GM19351 (cell line): ENCODE results near the gene SBF1.
"Not testable (repeated sequence)": the region's sequence is repeated elsewhere in the genome, so short reads cannot be mapped to it uniquely, and the experiment has no call there.

Experiments
- ATAC-seq: cut with Tn5 transposase; IDR thresholded peaks from one replicate; pipeline ENCODE4 v1.9.1; 2021; ENCODE audit warnings: mild to moderate bottlenecking, moderate library complexity; ENCODE audit not compliant: unreplicated experiment

SBF1 gene

DNA sequence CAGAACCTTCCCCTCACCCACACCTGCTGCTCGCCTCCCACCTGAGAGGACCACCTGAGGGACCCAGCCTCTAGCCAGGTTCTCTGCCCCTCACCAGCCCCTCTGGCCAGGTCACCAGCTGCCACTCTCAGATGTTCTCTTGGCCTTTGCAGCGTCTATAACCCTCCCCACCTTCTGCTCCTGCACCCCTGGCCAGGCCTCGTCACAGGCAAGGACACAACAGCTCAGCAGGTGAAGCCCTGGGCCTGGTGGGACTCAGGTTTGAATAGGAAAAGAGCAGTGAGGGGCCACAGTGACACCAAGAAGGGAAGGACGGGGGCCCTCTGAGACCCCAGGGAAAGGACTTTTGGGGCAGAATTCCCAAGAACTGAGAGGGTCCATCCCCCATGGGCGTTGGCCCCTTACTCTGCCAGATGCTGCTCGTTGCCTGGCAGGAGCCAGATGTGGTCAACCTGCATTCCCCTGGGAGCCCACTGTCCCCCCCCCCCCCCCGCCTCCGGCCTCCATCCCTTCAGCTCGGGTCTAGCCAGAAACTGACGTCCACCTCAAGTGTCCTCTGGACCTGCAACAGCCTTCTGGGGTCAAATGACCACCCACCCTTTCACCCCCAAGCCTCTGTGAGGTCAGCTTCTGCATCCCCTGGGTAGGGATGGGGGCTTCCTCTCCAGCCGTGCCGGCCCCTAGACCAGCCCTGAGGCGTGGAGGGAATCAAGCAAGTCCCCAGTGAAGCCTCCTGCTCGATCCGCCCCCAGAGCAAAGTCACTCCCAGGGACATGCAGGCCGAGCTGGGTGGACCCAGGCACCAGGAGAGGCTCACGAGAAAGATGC, 28.7 kb downstream of the SBF1 start:
- ATAC-seq, result no peak

DNA sequence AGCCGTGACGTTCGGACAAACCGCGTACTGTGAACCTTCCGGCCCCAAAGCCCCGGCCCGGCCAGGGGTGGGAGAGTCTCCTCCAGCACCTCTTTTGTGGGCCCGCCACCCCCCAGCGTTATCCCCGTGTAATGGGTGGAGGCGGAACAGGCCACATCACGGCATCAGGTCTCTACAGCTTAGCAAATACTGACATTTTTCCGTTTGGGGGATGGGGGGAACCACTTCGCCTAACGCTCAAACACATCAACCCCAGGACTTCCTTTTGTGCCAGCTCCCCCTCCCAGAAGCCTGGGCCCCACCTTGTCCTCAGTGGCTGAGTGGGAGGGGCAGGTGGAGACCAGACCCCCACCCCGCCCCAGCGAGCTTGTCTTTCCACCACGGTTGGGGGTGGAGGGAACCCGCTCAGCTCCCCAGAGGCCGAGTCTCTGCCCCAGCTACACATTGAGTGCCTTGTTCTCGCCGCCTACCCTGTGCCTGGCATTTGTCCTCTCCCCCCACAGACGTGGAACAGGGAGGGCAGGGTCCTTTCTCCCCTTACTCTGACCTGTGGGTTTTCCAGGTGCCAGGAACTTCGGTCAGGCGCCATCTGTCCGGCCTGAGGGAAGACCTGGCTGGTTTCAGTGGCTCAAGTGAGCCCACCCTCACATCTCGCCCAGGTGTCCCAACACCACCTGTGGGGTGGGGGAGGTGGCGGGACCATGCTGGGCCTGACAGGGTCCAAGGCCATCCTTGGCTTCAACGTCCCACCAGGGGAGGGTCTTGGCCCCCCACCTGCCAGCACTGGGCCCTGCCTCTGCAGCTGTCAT, 29.6 kb downstream of the SBF1 start:
- no peak for ATAC-seq

DNA sequence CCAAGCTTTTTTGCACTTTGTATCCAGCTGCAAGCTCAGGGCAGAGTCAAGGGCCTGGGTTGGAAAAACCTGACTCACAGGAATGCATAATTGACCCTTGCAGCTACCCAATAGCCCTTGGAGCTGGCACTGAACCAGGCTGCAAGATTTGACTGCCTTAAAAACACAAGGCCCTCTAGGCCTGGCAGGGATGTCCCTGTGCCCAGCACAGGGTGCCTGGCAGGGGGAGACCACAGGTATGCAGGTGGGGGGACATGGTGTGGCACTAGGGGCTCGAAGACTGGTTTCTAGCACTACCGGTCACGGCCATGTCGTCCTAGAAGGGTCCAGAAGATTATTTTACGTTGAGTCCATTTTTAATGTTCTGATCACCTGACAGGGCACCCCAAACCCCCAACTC, 30.2 kb downstream of the SBF1 start:
- ATAC-seq, result no peak

DNA sequence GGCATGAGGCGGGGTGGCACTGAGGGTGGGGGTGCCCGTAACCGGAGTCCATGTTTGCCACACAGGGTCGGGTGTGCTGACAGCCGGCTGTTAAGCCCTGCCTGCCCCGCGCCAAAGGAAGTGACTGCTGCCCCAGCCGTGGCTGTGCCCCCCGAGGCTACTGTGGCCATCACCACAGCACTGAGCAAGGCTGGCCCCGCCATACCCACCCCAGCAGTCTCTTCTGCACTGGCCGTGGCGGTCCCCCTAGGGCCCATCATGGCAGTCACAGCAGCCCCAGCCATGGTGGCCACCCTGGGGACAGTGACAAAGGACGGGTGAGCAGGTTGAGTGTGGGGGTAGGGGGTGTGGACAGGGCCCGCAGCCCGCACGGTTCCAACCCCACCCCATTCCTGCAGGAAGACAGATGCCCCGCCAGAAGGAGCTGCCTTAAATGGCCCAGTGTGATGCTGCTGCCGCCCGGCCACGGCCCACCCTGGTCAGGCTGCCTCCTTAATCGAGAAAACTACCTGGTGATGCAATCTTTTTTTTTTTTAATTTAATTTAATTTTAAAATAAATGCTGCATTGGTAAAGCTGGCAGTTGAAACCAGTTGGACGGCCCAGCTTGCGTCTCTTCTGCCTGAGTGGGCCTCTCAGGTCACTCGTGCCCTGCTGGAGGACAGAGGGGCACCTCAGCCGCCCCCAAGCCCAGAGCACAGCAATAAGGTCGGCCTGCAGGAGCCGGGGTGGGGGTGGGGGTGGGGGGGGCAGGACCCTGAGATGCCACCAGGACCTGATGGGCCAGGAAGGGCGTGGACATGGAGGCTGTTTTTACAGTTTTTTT, 30.8 kb downstream of the SBF1 start:
- ATAC-seq, result no peak

DNA sequence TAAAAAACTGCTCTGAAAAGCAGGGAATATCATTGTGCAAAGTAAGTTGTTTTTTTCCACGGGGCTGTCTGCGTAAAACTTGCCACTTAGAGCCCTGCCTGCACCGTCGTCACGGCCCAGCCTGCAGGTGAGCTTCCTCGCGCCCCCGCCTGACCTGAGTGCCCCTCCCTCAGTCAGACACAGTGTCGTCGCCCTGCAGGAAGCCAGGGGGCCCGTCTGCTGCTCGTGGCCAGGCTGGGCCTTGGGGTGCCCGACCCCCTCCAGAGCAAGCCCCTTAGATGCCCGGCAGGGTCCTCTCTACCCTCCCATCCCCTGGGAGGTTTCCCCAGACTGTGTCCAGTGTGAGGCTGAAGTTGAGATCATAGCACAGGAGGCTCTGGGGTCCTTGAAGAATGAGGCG, 31.6 kb downstream of the SBF1 start:
- no peak for ATAC-seq

DNA sequence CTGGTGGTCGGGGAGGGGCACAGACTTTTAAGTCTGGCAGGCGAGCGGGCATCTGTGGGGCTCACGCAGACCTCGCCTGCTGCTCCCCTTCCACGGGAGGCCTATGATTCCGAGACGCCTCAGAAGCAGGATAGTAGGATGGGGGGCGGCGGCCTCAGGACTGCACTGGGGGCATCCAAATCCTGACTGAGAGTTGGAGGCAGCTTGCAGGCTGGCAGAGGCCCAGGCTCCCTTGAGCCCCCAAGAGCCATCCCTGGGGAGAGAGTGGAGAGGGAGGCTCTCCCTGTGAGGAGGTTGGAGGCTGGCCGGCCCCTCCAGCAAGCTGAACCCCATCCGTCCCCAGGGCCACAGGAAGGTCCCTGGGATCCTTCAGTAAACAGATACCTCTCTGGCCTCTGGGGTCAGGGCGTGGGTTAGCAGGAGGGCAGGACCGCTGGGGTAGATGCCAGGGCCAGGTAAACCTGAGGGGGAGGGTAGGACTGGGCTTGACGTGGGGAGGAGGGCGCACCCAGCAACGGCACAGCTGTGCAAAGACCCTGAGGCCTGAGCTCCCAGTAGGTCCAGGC, 33.3 kb downstream of the SBF1 start:
- no peak for ATAC-seq

DNA sequence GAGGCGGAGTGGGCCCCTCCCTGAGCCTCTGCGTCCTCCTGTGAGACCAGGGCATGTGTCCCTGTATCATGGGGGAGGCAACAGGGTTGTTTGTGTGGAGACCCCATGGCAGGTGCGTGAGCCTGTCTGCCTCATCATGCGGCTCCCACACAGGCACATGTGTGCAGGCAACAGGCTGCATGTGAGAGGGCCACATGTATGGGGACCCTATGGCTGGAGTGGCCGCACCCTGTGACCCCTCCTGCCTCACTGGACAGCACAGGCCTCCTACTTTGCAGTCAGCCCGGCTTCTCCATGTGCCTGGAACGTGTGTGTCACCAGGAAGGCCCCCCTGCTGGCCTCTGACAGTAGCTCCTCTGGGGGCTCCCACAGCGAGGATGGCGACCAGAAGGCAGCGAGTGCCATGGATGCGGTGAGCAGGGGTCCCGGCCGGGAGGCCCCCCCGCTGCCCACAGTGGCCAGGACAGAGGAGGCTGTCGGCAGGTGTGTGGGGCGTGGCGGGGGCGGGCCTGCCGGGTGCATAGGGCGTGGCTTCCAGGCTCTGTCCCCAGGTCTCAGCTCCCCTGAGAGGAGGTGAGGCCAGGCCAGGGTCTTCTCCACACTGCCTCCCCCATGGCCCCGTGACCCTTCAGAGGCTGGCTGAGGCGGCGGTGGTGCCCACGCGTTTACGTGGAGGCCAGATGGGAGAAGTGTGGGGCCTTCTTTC, 34.1 kb downstream of the SBF1 start:
- ATAC-seq, result no peak

DNA sequence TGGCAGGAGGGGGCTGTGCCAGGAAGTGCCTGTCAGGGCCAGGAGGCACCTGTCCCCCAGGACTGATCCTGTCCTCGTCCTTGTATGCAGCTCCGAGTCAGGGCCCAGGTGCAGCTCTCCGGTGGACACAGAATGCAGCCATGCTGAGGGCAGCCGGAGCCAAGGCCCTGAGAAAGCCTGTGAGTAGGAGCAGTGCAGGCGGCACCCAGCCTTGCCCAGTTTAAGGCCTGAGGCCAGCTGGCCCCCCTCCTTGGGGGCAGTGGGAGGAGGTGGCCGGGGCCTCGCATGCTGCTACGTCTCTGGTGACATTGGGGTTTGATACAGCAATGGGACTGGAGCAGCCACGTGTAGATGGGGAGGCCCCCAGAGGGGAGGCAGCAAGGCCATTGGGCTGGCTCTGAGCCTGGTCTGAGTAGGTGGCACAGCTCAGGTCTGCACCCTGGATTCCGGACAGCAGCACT, 34.9 kb downstream of the SBF1 start:
- ATAC-seq, result no peak

DNA sequence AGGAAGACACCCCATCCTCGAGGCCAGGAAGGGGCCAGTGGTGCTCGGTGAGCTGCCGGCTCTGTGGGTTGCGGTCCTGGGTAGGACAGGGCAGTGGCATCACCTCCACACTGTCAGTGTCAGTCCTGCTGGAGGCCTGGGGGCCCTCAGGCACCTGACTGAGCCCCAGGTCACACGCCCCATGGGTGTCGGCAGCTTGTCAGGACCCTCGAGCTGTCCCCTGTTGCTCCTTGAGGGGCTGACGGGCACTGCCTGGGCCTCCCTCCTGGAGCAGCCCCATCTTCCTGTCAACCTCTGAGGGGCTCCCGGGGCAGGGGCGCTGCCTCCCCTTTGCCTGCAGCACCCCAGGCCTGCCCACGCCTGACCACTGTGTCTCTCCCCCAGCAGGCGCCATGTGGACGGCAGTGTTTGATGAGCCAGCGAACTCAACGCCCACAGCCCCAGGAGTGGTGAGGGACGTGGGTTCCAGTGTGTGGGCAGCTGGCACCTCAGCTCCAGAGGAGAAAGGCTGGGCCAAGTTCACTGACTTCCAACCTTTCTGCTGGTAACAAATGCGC, 35.4 kb downstream of the SBF1 start:
- no peak for ATAC-seq

DNA sequence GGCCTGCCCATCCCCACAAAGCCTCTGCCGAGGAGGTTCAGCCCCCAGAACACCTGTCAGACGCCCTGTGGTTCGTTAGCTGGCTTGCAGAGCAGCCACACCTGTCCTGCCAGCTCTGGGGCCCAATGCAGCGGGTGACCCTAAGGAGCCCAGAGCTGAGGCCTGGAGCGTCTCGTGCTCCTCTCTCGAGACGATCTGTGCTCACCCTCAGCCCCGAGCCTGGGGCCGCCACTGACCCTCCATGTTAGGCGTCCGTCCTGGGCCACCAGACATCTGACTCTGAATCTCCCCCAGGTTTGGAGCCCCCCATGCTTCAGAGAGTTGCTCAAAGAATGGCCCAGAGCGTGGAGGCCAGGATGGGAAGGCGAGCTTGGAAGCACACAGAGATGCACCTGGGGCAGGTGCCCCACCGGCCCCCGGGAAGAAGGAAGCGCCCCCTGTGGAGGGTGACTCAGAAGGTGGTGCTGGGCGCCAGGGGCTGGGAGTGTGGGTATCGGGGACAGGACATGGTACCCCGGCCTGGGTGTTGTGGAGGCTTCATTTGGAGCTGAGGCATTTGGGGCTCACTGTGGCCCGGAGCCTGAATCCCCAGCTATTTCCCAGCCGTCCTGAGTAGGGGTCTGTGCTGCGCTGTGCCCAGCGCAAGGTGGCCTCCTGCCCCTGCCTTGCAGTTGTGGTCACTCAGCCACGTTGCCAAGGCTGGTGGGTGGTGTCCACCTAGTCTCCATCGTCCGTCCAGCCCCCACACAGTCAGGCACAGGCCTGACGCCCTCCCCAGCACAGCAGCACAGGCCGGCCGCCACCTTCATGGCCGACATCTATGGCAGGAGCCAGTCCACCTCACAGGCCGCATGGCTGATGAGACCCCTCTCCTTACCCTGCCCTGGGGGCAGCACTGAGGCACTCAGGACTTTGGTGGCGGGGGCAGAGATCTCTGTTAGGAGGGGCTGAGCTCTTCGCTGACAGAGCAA, 36.2 kb downstream of the SBF1 start:
- ATAC-seq, result no peak

DNA sequence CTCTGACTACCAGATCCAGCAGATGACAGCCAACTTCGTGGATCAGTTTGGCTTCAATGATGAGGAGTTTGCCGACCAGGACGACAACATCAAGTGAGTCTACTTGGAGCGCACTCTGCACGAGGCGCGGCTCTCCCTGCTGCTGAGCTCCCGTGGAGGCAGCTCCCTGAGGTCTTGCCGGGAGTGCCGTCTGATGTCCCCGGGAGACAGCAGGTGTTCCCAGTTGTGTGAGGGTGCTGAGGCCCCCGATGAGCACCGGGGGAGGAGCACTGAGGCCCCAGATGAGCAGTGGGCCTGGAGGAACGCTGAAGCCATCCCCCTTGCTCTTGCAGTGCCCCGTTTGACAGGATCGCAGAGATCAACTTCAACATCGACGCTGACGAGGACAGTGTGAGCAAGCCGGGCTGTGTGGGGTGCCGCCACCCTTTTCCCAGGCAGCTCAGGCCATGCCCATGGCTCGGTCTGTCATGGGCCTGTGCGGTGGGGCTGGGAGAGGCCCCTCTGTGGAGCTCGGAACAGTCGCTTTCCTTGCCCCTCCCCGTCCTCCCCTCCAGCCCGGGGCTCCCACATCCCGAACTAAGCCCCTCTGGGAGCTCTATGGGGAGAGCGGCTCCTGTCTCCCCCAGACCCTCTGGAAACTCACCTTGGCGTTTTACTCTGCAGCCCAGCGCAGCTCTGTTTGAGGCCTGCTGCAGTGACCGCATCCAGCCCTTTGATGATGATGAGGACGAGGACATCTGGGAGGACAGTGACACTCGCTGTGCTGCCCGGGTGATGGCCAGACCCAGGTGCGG, 37.1 kb downstream of the SBF1 start:
- ATAC-seq, result no peak

DNA sequence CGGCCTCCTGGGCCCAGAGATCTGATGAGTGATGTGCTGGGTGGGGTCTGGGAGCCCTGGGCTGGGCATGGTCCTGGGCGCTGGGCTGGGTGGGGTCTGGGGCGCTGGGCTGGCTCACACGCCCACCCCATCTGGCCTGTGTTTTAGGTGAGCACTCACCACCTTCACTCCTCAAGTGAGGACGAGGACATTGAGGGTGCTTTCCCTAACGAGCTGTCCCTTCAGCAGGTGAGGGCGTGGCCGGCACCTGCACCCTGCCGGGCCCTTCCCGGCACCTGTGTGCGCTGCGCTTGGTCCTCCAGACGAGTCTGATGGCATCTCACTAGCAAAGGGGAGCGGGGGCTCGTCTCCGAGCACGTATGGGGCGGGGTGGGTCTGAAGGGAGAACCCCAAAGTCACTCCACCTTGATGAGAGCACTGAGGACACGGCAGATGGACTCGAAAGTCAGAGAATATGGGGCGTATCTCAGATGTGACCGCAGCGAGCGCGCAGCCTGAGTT, 37.9 kb downstream of the SBF1 start:
- ATAC-seq, result no peak

DNA sequence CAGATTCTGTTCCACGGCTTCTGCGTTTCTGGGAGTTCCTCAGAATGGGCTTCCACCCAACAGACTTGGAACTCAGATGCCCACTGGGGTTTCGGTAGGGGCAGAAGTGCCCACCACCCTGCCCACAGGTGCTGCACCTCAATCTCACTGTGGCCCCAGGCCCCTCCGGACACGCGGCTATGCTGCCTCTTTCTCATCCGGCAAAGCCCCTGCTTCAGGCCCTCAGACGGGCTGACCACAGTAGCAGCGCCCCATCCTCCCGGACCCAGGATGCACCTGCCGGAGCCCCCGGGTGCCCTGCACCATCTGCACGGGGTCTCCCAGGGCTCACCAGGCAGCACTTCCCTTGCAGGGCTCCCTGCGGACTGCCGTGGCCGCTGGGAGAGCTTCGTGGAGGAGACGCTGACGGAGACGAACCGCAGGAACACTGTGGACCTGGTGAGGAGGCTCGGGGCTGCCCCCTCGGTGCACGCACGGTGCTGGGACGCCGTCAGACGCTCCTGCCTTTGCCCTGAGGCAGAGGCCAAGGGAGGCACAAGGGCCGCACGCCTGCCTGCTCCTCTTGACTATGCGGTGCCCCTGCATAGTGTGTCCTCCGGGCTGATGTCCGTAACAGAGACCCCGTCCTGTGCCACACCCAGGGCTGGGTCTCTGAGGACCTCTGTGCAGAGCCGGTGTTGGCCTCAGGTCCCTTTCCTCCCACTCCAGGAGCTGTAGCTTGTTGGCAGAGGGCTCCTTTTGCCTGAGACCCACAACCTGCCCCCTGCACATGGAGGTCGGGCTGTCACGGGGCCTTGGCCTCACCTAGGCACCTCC, 38.6 kb downstream of the SBF1 start:
- ATAC-seq, result no peak

DNA sequence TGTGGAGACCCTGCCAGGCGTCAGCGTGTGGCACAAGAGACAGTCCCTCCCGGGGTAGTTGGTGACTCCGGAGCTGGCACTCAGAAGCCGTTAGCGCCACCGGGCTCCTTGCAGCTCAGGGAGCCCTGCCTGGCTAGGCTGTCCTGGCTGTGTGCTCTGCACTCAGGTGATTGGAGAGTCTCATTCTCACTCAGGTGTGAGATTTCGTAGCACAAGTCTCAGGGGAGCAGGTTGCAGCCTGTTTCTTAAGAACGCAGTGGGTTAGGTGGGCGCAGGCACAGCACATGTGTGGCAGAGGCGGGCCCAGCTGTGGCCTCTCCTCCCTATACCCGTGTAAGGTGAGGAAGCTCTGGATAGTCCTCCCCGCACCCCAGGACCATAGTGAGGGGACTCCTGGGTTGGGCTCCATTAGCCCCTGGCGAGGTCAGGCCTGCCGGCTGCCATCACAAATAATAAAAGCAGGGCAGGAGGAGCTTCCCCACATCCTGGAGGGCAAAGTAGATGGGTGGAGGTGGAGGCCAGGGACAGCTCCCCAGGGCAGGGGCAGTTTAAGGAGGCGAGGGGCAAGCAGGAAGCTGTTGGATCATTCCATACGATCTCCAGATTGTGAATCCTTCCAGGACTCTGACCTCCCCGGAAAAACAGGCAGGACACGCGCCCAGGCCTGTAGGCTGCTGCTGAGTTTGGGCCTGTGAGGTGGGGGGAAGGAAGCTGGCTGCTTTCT, 39.4 kb downstream of the SBF1 start:
- no peak for ATAC-seq

DNA sequence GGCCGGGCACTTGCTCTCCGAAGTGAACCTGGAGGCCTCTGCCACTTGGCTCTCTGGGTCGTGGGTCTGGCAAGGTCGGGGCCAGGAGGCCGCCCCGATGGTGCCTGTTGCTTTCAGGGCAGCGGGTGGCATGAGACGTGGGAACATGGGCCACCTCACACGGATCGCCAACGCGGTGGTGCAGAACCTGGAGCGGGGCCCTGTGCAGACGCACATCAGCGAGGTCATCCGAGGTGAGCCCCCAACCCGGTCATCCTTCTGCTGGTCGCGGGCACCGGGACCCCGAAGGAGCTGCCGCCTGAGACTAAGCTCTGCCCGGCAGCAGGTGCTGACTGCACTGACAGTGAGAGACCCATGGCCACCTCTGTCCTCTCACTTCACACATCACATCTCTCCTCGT, 40.0 kb downstream of the SBF1 start:
- no peak for ATAC-seq

DNA sequence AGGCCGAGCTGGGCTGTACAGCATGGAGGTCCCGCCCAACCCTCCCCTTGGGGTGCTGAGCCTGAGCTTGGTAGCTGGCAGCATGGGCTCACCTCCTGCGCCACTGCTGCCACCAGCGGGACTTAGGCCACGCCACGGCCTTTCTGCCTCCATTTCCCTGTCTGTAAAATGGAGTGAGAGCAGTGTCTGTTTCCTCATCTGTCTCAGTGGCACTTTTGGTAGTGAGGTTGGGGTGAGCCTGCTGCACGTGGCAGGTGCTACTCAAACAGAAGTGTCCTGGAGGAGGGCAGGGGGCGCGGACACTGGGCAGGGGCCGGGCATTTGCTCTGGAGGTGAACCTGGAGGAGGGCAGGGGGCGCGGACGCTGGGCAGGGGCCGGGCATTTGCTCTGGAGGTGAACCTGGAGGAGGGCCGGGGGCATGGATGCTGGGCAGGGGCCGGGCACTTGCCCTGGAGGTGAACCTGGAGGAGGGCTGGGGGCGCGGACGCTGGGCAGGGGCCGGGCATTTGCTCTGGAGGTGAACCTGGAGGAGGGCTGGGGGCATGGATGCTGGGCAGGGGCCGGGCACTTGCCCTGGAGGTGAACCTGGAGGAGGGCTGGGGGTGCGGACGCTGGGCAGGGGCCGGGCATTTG, 41.8 kb downstream of the SBF1 start:
- ATAC-seq, result not testable (repeated sequence)
